Activated CD8-positive, alpha-beta memory T cell treated with anti-CD3 and anti-CD28 coated beads, Interleukin-2, amount 50 U/mL, for 48 hours (primary cell): ENCODE results near the gene MT1B.
A peak's percentile ranks its signal among the peaks of the same experiment; 100 is the strongest.

Experiments
- DNase-seq: peaks from one replicate; pipeline ENCODE4 v3.0.0-alpha.2; 2020

Gene MT1B

DNA sequence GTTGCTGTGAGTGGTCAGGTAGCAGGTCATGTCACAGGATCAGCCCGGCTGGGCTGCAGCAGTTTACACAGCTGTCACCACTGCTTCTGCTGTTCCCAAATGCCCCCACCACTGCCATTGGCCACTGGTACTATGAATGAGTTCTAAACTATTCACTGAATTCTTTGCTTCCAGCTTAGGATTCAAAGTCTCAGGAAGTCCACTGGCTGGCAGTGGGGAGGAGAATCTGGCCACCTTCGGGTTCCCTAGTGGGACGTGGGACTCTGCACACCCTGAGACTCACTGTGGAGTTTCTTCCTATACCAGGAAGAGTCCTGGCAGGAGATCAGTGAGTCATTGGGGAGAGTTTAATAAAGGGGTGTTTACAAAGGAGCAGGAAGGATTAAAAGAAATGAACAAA, 37.5 kb downstream of the MT1B start:
- no peak for DNase-seq

DNA sequence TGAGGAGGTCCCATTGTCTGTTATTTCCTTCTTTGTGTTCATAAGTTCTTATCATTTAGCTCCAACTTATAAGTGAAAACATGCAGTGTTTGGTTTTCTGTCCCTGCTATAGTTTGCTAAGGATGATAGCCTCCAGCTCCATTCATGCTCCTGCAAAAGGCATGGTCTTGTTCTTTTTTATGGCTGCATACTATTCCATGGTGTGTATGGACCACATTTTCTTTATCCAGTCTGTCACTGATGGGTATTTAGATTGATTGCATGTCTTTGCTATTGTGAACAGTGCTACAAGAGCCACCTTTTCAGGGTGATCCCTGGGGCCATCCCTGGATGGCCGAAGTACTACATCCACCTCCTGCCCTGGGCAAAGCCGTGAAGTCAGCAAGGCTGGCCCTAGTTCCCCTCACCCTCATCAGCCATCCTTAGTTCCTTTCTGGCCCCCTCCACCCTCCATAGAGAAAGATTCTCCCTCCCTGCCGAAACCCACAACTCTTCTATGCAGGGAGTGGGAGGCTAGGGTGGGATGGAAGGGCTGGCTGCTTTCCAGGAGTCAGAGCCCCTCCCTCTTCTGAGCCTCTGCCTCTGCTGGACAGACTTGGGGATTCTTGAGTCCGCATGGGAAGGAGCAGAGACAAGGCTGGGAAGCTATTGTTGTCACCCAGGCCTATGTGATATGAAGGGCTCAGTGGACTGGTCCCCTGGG, 38.9 kb downstream of the MT1B start:
- DNase-seq = no peak

DNA sequence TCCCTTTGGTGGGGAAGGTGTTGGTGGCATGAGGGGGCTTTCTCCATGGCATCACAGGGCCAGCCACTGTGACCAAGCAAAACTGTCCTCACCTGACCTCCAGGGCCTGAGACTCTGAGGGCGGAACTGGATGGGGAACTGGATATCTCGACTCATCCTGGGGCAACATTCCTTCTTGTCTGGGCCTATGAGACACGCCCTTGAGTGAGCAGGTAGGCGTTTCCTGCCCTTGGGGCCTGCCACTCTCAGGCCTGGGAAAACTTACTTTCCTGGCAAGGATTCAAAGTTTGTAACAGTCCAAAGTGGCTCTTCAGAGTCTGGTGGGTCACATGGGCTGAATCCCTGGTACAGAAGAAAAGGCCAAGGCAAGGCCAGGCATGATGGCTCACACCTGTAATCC, 40.2 kb downstream of the MT1B start:
- DNase-seq = no peak

DNA sequence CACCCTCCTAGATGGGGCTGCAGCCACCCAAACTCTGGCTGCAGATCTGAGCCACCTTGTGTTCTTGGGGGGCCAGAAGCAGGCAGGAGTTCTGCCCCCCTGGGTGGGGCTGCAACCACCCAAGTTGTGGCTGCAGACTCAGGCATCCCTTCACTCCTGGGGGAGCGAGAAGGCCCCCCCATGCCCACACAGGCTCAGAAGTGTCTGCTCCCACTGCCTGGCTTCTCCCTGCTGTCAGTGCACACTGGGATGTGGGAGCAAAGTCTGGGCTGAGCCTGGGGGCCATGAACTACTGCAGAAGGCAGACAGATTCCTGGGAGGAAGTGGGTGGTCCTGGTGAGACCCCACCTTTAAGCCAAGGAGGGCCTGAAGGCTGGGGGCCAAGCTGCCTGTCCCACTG, 43.6 kb downstream of the MT1B start:
- DNase-seq = no peak

DNA sequence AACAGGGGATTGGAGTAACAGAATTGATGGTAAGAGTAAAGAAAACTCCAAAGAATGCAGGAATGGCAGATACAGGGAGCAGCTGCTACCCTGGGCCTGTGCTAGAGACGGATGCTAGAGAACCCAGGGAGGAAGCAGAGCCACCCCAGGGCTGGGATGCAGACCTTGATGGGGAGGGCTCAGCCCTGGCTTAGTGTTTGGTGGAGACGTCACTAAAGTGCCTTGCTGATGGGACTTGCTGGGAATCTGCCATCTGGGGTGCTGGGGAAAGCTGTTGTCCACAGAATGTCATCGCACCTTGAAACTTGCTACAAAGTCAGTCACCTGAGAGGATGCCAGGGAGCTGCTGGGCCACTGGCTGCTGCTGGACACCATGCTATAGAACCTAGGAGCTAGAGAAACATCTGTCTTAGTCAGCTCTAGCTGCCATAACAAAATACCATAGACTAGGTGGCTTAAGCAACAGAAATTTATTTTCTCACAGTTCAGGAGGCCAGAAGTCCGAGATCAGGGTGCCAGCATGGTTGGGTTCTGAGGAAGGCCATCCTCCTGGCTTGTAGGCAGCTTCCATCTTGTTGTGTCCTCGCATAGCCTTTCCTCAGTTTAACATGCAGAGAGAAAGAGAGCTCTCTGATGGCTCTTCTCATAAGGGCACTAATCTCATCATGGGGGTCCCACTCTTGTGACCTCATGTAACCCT, 45.9 kb downstream of the MT1B start:
- DNase-seq = no peak

DNA sequence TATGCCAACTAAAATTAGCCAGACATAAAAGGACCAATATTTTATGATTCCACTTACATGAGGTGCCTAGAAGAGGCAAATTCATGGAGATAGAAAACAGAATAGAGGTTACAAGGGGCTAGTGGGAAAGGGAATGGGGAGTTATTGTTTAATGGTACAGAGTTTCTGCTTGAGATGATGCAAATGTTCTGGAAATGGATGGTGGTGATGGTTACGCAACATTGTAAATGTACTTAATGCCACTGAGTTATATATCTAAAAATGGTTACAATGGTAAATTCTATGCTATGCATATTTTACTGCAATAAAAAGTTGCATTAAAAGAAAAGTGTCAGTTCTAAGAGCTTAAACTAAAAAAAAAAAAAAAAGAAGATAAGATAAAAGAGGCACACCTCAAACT, 48.5 kb downstream of the MT1B start:
- DNase-seq = no peak

DNA sequence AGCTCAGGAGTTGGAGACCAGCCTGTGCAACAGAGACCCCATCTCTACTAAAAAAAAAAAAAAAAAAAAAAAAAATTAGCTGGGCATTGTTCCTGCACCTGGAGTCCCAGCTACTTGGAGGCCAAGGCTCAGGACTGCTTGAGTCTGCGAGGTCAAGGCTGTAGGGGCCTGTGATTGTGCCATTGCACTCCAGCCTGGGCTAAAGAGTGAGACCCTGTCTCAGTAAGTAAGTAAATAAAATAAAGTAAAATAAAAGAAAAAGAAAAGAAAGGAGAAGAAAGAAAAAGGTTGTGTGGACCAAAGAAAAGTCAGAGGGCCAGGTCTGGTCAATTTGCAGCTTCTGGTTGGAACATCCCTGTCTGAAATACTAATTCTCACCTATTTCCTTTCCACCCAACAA, 48.9 kb downstream of the MT1B start:
- peak; percentile 17 for DNase-seq

DNA sequence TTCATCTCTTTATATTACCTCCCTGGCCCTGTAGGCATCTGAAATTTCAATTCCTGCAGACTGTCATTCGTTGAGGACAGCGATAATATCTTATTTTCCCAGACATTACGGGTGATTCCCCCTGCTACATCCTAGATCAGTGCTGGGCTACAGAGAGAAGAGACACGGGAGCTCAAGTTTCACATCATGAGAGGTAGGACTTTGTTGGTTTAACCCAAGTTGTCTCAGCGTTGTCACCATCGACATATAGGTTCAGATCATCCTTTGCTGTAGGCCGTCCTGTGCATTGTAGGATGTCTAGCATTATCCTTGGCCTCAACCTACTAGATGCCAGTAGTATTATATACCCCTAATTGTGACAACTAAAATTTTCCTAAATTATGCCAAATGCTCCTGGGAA, 49.8 kb downstream of the MT1B start:
- DNase-seq = peak; percentile 38
